GM19468 (cell line): ENCODE results near the gene ULBP1.
"Not testable (repeated sequence)": the region's sequence is repeated elsewhere in the genome, so short reads cannot be mapped to it uniquely, and the experiment has no call there.

Source experiments
- ATAC-seq: cut with Tn5 transposase; IDR thresholded peaks from one replicate; pipeline ENCODE4 v1.9.1; 2021; ENCODE audit warnings: mild to moderate bottlenecking, moderate library complexity, moderate number of reproducible peaks; ENCODE audit not compliant: unreplicated experiment; ENCODE audit errors: extremely low read depth

Gene ULBP1

DNA sequence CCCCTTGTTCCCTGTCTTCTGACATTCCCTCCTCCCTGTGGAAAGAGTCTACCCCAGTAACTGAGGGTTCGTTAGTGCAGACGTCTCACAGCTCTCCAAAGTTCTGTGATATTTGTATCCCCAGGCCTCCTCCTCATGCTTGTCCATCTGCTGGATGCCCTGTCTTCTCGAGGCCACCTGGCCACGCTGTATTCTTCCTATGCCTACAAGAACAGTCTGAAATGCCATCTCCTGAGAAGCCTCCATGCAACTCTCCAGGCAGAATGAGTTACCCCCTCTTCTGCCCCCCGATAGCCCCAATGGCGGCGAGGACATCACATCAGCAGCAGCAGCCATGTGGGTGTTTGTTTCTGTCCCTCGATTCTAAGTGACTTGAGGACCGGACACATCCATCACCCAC lies 12.6 kb upstream of the ULBP1 start:
- ATAC-seq: no peak

GRCh38 chr6:149951626-149952025 lies 12.1 kb upstream of the ULBP1 start:
- ATAC-seq: no peak

GRCh38 chr6:149953390-149953789 lies 10.4 kb upstream of the ULBP1 start:
- not testable (repeated sequence) for ATAC-seq

DNA sequence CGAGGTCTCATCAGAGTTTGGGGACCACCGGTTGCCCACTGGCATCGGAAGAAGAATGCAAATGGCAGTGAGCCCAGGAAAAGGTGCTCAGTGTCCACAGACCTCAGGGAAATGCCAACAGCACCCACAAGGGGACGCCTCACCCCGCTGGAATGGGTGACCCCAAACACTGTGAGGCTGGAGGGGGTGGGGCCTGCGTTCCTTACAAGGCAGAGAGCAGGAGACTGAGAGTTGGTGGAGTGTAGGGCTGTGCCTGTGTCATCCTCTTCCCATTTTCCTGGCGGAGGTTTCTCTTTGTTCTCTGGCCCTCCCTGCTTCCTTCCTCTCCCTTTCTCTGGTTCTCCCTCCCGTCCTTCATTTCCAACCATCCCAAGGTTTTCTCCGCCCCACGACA lies 9.8 kb upstream of the ULBP1 start:
- ATAC-seq: not testable (repeated sequence)

DNA sequence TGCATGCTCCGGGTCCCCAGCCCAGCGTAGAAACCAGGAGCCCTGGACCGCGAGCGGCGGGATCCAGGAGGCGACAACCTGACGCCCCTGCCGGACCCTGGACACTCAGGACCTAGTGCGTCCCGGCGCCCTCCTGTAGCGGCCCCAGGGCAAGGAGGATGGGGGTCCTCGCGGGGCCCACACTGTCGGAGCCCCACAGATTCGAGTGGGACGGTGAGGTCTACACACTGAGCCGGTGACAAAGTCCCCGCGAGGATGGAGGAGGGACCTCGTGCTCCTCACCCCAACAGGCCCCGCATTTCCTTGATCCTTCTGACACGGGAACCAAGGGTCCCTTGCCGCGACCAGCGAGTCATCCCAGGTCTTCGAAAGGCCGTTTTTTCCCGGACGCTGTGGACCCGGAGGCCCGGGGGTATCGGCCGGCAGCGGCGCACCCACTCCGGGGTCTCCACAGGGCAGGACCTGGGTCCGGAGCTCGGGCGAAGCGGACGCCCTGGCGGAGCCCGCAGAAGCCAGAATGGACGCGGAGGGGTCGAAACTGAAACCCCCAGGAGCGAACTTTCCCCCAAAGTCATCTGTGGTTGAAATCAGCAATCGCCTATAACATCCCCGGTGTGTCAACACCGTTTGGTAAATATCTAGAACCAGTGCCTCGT lies 9.3 kb upstream of the ULBP1 start:
- ATAC-seq: not testable (repeated sequence)

- not testable (repeated sequence) for ATAC-seq
Measured at GRCh38 chr6:149954984-149955653, 8.6 kb upstream of the ULBP1 start.

DNA sequence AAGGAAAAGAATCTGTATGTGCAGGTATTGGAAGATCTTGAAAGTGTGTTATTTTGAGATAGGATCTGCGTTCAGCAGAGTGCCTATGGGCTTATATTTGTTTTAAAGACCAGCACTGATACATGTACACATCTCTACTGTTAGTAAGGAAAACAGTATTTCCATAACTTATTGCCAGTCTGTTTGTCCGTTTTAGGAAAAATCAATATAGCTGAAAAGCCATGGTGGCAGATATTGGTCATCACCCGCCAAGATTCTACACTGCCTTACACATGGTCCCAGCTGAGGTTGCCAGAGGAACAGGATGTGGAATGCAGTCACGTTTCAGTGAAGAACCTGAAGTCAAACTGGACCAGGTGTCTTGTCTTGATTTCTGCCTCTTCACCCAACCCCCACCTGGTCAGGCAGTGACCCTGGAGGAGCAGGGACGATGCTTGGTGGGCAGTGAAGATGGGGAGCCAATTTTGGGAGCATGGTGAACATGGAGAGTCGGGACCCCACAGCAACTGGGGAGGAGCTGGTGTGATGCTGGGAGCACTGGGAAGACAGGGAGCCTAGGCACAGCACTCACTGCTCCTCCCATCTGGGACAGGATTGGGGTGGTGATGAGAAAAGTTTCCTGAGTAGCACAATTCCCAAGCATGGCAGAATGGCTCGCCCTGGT lies 8.0 kb upstream of the ULBP1 start:
- not testable (repeated sequence) for ATAC-seq

GRCh38 chr6:149958124-149958523 lies 5.6 kb upstream of the ULBP1 start:
- ATAC-seq: not testable (repeated sequence)

GRCh38 chr6:149959806-149960205 lies 3.9 kb upstream of the ULBP1 start:
- not testable (repeated sequence) for ATAC-seq

DNA sequence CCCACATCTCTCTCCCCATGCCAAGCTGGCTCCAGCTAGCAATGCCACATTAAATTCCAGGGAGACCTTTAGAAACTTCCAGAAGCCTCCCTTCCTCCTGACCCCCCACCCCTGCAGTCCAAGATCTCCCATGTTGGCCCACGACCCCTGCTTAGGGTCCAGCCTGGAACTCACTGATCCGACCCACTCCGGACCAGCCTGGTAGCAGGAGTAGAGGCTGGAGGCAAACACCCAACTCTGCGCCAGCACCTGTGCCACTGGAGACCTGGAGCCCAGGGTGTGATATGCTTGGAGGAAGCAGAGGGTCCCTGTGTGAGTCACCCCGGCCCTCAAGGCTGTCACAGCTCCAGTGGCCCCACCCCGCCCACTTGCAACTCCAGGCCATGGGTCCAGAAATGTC lies 3.3 kb upstream of the ULBP1 start:
- no peak for ATAC-seq

DNA sequence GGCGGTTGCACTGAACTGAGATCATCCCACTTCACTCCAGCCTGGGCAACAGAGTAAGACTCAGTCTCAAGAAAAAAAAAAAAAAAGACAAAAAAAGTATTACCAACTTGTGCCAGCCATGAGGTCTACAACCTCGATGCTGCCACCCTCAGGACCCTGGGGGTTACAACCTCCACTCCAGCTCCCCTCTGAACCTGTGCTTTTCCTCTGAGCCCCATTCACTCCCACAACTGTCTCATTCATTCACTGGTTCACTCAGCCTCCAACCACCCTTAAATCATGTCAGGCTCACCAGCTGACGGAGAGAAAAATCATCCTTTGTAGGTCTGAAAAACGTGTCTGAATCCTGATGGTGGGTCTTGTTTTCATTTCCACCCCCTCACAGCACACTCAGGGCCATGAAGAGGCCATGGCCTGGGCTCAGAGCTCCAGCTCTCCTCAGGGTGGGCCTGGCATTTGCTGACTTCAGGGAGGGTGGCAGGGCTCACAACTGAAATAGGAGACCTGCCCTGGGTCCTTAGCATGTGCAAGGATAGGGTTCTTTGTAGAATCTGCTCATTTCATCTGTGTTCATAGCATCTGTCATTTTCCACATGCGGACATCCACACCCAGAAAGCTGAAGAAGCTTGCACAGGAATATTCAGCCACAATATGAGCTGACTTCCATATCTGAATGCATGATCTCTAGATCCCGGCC lies 1.9 kb upstream of the ULBP1 start:
- no peak for ATAC-seq

GRCh38 chr6:149962461-149963211 lies 1.1 kb upstream of the ULBP1 start:
- ATAC-seq: no peak

DNA sequence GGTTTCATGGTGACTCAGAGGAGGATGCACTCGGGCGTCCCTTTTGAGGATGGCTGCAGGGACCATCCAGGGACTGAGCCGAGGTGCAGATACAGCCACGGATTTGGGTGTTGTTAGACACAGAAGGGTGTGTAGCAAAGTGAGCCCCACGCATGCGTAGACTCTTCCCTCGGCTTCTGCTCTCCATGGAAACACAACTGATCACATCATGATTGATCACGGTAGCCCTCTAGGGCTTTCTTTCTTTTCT lies 606 bp upstream of the ULBP1 start:
- ATAC-seq: no peak

- no peak for ATAC-seq
Measured at GRCh38 chr6:149964308-149965193, 808 bp downstream of the ULBP1 start.

GRCh38 chr6:149965194-149966020 lies 1.7 kb downstream of the ULBP1 start:
- no peak for ATAC-seq

DNA sequence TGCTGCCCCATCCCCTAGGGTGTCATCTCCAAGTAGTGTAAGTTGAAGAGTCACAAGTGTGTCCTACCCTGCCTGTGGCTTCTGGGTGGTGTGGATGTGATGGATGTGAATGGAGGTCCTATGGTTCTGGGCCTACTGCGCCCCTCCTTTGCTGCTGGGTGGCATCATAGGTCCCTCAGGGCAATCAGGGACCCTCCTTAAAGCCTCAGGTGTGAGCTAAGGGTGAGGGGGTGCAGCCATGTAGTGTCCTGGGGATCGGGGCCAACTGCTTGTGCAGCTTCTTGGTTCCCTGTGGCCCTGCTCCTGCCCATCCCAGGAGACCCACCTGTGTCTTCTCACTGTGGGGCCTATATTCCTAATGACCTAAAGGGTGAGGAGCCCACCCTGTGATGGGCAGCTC lies 2.6 kb downstream of the ULBP1 start:
- ATAC-seq: not testable (repeated sequence)

GRCh38 chr6:149967591-149967990 lies 3.8 kb downstream of the ULBP1 start:
- no peak for ATAC-seq

- ATAC-seq: not testable (repeated sequence)
Measured at GRCh38 chr6:149967999-149968398, 4.3 kb downstream of the ULBP1 start.

- ATAC-seq: not testable (repeated sequence)
Measured at GRCh38 chr6:149968909-149969308, 5.2 kb downstream of the ULBP1 start.
